HG03520 (cell line): Measurements from ENCODE around the gene ARL4A.
"Not testable (repeated sequence)": the region's sequence is repeated elsewhere in the genome, so short reads cannot be mapped to it uniquely, and the experiment has no call there.

ENCODE experiments used
- ATAC-seq: cut with Tn5 transposase; IDR thresholded peaks from one replicate; pipeline ENCODE4 v1.9.1; 2021; ENCODE audit warnings: mild to moderate bottlenecking, moderate library complexity; ENCODE audit not compliant: unreplicated experiment

Gene ARL4A

GRCh38 chr7:12686891-12687717, at the start of gene ARL4A:
Gene ARL4A, plus strand, starts transcription at chr7:12687633. Its CDS starts 622 bp downstream, at chr7:12688255.
- ATAC-seq, result peak; percentile 65

GRCh38 chr7:12637819-12638592, 49.4 kb upstream of the ARL4A start:
- ATAC-seq, result peak; percentile 51

GRCh38 chr7:12638851-12639456, 48.5 kb upstream of the ARL4A start:
- ATAC-seq, result peak; percentile 43

- no peak for ATAC-seq
These were observed 46.9 kb upstream of the ARL4A start for GRCh38 chr7:12640299-12641096.

GRCh38 chr7:12641196-12641595, 46.2 kb upstream of the ARL4A start:
- ATAC-seq, result no peak

GRCh38 chr7:12642508-12642907, 44.9 kb upstream of the ARL4A start:
- no peak for ATAC-seq

GRCh38 chr7:12643001-12643643, 44.3 kb upstream of the ARL4A start:
- ATAC-seq, result no peak

- no peak for ATAC-seq
These were observed 43.8 kb upstream of the ARL4A start for GRCh38 chr7:12643644-12644043.

GRCh38 chr7:12645212-12645611, 42.2 kb upstream of the ARL4A start:
- ATAC-seq, result not testable (repeated sequence)

- ATAC-seq, result no peak
These were observed 41.3 kb upstream of the ARL4A start for GRCh38 chr7:12646139-12646538.

- no peak for ATAC-seq
These were observed 39.8 kb upstream of the ARL4A start for GRCh38 chr7:12647364-12648219.

- no peak for ATAC-seq
These were observed 38.6 kb upstream of the ARL4A start for GRCh38 chr7:12648704-12649261.

GRCh38 chr7:12649348-12649747, 38.1 kb upstream of the ARL4A start:
- no peak for ATAC-seq

GRCh38 chr7:12650080-12650479, 37.4 kb upstream of the ARL4A start:
- ATAC-seq, result no peak

- ATAC-seq, result no peak
These were observed 34.3 kb upstream of the ARL4A start for GRCh38 chr7:12653110-12653509.

GRCh38 chr7:12653518-12653917, 33.9 kb upstream of the ARL4A start:
- no peak for ATAC-seq

GRCh38 chr7:12655161-12655560, 32.3 kb upstream of the ARL4A start:
- no peak for ATAC-seq

GRCh38 chr7:12660423-12660822, 27.0 kb upstream of the ARL4A start:
- not testable (repeated sequence) for ATAC-seq

GRCh38 chr7:12660986-12661385, 26.4 kb upstream of the ARL4A start:
- not testable (repeated sequence) for ATAC-seq
